Measurements from ENCODE around the gene RAB20.
"Not testable (repeated sequence)": the region's sequence is repeated elsewhere in the genome, so short reads cannot be mapped to it uniquely, and the experiment has no call there.

RAB20 gene

DNA sequence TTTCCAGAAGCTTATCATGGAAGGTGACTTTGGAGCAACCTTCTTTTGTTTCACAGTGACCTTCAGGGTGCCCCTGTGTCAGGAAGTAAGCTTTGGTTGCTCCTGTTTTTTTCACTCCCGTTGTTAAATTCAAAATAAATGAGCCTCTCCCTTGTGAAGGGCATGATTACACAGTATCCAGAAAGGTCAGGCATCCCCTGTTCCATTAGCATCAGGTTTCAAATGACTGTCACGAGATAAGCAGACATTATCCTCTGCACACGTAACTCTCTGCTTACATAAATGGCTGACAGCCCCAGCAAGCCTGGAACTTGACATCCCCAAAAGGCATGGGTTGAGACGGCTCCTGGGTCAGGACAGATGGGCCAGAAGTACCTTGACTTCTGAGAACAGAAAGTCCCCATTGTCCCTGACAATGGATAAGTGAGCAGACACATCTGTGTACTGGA lies 52.0 kb downstream of the RAB20 start:
- DNase-seq (ENCODE audit: low spot score), result no peak

DNA sequence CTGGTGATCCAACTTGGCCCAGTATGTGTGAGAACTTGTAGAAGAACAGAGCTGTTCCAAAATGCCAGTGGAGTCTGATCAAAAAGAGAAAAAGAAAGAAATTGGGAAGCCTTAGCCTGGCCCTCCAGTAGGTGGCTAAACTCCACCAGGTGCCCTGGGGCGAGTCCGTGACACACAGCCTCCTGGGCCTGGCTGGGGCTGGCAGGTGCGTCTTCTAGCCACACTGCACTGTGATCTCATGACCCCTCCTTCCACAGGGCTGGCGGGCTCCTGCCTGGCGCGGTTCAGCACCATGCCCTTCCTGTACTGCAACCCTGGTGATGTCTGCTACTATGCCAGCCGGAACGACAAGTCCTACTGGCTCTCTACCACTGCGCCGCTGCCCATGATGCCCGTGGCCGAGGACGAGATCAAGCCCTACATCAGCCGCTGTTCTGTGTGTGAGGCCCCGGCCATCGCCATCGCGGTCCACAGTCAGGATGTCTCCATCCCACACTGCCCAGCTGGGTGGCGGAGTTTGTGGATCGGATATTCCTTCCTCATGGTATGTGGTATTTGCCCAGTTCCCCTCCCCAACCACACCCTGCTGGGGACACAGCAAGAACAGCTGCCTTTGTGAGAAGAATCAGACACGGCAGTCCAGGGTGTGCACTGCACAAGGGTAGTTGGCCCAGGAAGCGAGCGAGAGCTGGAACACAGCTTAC lies 53.7 kb downstream of the RAB20 start:
- DNase-seq (ENCODE audit: low spot score), result no peak

DNA sequence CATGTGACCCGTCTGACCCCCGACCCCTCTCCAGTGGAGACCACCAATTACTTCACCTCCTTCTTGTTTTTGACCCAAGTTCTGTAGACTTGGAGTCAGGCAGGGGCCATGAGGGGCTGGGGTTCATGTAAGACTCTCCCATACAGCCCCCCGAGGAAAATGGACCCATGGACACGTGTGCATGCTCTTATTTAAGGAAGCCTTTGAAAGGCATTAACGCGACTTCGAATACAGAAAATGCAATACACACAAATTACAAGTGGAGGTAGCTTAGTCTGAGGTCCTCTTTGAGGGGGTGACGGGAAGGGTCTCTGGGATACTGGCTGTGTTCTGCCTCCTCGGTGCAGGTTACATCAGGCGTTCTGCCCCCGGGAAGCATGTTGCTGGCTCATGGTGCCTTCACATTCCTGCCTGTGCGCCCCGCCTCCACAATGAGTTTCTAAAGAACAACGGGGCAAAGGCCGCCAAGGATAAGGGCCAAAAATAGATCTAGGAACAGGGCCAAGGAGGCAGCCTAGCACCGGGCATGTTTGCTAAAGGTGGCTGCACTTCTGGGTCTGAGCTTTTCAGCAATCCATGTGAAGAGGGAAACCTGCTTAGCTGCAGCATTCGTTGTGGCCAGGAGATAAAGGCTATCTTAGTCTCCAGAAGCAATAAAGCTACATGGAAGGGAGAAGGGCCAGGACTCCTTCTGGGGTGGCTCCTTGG lies 54.5 kb downstream of the RAB20 start:
- DNase-seq (ENCODE audit: low spot score), result no peak

DNA sequence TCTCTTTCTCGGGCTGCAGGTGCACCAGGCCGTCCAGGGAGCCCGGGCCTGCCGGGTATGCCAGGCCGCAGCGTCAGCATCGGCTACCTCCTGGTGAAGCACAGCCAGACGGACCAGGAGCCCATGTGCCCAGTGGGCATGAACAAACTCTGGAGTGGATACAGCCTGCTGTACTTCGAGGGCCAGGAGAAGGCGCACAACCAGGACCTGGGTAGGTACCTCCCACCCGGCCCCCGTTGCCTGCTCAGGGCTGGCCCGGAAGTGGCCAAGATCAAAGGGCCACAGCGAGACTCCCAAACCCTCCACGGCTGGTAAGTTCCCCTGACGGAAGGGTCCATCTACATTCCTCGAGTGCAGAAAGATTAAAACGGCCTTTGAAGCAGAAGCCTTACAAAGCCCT lies 55.1 kb downstream of the RAB20 start:
- DNase-seq (ENCODE audit: low spot score), result no peak

DNA sequence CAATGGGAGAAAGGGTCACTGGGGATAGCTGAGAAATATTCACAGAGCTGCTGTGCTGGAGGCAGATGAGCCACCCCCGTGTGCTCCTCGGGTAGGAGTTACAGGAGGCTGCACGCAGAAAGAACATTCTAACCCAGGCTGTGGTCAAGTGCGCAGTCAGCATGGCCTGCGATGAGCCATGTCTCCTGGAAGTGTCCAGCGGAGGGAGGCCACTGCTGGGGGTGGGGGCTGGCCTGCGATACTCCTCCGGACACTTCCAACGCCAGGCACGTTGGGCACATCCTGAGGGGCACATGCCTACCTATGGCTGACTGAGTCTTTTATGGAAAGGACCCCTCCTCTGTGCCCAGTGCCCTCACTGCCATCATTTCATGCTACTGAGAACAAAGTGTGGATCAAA lies 55.9 kb downstream of the RAB20 start:
- no peak for DNase-seq (ENCODE audit: low spot score)

DNA sequence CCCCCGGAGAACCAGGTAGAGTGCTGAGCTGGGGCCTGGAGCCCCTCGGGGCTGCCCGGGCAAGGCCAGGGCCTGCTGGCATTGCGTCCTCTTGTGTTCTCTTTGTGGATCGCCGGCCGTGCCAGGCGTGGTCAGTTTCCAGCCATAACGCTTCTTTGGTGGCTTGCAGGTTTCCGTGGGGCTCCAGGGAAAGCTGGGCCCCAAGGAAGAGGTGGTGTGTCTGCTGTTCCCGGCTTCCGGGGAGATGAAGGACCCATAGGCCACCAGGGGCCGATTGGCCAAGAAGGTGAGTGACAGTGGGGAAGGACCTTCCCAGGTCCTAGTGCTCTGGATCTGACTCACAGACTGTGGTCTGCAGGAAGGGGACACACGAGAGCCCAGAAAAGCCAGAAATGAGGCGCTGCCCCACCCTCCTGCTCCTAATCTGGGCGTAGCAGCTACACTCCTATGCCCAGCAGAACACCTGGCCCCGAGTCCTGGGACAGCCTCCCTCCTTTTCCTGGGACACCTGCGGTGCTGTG lies 57.5 kb downstream of the RAB20 start:
- DNase-seq (ENCODE audit: low spot score), result no peak

DNA sequence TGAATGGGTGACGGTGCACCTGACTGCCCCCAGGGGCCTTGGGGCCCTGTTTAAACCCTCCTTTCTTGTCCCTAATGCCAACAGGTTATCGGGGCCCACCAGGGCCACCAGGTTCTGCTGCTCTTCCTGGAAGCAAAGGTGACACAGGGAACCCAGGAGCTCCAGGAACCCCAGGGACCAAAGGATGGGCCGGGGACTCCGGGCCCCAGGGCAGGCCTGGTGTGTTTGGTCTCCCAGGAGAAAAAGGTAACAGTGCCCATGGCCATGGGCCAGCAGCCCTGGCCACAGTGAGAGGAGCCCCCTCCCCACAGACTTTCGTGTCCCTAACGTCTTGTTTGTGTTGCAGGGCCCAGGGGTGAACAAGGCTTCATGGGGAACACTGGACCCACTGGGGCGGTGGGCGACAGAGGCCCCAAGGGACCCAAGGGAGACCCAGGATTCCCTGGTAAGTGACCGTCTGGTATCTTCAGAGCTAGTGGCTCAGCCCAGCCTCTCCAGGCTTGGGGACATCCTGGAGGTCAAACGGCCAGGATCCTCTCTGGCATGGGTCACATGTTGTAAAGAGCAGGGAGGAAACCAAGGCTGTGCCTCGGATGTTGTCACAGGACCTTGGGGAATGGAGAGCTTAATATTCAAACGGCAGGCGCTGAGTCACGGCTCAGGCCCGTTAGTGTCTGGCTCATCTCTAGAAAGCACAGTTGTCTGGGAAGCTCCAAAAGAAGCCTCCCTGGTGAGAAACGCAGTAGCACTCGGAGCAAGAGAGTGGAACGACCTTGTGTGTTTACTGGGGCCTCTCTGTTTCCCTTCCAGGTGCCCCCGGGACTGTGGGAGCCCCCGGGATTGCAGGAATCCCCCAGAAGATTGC lies 58.3 kb downstream of the RAB20 start:
- DNase-seq (ENCODE audit: low spot score), result no peak

DNA sequence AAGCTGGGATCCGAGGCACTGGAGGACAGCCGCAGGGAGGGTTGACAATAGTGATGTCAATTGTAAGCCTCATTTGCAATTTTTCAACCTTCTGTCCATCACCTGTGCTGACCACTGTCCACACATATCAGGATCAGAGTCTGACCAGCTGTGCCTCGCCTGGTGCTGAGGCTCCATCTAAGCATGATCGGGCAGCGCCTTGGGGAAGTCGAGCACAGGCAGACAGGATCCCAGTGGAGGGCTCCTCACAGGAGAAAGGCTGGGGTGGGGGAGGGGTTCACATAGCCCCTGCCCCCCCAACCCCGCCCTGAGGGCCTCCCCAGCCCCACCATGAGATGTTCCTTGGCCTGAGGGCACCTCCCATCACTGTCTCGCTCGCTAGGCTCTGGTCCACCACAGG lies 60.3 kb downstream of the RAB20 start:
- no peak for DNase-seq (ENCODE audit: low spot score)

DNA sequence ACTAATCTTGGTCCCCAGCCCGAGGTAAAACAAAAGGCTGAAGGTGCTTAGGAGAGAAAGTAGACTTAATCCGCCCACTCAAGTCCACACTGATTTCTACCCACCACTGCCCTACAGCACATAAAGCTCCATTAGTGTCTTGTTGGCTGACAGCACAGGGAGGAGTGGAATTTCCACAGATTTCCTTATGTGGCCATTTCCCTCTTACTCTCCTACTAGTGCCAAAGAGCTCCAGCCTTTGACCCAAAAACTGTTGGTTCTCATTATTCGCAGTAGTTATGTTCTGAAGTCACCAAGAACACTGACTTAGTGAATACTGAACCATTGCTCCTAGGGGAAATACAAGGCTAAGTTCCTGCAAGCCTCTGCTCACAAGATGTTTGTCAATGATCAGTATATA lies 61.2 kb downstream of the RAB20 start:
- DNase-seq (ENCODE audit: low spot score), result no peak

DNA sequence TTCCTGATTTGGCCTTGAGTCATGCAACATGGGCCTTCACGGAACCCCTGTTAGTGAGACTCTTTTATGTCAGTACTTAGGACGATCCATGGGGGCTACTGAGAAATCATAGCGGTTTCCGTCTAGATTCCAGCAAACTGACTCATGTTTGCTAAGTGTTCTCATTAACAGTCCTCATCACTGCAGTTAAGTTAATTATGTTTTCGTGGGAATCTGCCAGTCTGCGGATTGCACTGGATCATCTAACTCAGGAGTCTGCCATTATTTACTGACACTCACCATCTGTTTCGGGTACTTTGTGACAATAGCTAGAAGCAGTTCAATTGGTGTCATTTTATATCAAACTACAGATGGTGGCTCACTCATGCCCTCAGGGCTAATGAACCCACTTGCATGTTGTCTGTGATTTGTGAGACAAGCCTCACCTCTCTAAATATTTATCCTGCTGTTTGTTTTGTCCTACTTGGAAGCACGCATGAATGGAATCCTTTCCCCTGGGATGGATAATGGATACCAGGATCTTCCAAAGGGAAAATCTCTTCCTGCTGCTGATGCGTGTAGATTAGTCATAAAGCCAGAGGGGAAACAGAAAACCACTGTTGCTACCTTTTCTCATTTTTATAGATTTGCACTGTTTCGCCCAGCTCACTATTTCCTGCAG lies 61.8 kb downstream of the RAB20 start:
- no peak for DNase-seq (ENCODE audit: low spot score)

DNA sequence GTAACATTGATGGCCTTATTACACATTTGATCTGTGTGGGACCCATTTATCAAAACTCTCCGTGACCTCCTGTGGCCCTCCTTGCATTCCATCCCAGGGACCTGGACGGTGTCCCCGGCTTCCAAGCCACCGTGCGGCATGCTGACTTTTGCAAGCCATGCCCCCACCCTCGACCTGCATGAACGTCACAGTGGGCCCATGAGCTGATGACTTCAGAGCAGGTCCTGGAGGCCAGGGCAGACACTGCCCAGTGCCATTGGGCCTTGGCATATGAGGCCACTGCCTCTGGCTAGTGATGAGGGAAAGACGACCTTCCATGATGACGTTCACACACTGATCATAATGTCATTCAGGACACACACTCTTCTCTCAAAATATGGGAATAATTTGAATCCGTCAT lies 62.8 kb downstream of the RAB20 start:
- no peak for DNase-seq (ENCODE audit: low spot score)

DNA sequence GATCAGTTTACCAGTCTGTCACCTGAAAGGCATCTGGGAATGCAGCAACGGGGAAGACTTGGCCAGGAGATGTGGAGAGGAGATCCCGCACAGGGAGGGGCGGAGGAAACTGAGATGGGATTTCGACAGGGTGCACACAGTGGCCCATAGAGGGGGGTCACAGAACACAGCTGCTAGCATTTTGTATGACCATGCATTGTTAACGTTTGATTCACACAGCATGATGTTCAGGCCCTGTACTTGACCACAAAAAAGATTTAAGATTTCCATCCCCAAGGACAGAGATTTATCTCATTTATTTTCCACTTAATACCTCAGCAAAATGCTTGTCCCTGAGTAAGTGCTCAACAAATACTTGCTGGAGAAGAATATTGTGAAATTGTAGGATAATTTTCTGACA lies 63.2 kb downstream of the RAB20 start:
- DNase-seq (ENCODE audit: low spot score), result no peak

DNA sequence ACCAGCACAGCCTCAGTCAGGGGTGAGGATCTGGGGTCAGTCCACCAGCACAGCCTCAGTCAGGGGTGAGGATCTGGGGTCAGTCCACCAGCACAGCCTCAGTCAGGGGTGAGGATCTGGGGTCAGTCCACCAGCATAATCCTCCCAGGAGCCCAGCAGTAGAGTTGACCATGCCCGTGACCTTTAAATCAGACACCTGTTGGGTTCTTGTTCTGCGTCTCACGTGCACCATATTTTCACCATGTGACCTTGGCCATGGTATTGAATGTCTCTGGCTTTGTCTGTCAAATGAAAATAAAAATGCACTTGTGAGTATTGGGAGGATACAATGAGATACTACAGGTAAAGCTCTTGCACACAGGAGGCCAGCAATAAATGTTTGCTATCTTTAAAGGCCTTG lies 63.6 kb downstream of the RAB20 start:
- not testable (repeated sequence) for DNase-seq (ENCODE audit: low spot score)

DNA sequence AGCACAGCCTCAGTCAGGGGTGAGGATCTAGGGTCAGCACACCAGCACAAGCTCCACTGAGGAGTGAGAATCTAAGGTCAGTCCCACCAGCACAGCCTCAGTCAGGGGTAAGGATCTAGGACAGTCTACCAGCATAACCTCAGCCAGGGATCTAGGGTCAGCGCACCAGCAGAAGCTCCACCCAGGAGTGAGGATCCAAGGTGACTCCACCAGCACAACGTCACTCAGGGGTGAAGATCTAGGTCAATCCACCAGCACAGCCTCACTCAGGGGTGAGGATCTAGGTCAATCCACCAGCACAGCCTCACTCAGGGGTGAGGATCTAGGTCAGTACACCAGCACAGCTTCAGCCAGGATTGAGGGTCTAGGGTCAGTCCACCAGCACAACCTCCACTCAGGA lies 64.5 kb downstream of the RAB20 start:
- no peak for DNase-seq (ENCODE audit: low spot score)

DNA sequence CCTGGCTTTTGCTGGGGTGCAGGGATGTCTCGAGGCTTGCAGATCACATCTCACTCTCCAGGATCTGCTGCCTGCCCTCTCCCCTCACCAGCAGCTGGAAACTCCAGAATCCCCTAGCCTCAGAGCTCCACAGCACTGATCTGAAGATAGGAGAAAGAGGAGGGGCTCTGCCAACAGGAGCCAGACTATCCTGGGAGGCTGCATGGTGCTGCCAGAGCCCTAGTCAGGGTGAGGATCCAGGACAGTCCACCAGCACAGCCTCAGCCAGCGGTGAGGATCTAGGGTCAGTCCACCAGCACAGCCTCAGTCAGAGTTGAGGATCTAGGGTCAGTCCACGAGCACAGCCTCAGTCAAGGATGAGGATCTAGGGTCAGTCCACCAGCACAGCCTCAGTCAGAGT lies 65.2 kb downstream of the RAB20 start:
- DNase-seq (ENCODE audit: low spot score), result no peak

DNA sequence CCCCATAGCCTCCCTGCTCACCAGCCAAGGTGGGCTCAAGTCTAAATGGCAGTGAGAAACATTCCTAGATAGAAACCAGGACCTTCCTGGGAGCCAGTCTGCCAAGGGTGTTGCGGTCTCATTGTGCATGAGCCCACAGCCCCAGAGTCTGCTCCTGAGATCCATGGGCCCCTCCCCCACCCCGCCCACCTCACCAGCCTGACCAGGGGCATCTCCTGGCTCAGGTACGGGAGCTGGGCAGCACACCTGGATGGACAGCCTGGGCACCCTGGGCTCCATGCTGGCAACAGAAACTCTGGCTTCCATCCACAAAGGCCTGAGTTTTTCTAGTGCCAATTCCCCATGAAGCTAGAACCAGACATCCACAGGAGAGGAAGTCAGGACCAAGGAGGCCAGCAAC lies 65.6 kb downstream of the RAB20 start:
- DNase-seq (ENCODE audit: low spot score), result no peak

DNA sequence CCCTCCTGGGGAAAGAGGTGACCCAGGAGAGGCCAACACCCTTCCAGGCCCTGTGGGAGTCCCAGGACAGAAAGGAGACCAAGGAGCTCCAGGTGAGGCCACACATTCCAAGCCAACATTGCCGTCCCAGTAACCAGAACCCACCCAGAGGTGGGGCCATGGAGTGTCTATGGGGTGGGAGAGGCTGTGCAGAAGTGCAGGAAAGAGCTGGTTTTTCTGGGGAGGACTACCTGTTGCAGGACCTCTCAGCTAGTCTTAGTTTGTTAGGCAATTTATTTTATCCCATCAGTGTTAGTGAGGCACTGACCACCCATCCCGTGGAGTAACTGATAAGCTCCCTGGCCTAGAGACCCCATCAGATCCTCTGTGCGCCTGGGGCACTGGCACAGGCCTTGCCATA lies 66.1 kb downstream of the RAB20 start:
- DNase-seq (ENCODE audit: low spot score), result no peak

DNA sequence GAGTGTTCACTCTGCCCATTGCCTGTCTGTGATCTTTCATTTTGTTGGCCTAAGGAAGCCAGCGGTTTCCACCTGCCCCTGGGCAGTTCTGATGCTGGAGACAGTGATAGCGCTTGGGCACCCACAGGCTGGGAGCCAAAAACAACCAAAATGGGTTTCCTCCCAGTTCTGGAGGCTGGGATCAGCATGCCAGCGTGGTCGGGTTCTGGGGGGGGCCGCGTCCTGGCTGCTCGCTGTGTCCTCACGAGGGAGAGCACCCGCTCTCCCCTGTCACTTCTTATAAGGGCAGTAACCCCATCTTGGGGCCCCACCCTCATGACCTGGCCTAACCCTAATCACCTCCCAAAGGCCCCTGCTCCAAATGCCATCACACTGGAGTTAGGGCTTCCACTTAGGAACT lies 67.9 kb downstream of the RAB20 start:
- DNase-seq (ENCODE audit: low spot score), result no peak

DNA sequence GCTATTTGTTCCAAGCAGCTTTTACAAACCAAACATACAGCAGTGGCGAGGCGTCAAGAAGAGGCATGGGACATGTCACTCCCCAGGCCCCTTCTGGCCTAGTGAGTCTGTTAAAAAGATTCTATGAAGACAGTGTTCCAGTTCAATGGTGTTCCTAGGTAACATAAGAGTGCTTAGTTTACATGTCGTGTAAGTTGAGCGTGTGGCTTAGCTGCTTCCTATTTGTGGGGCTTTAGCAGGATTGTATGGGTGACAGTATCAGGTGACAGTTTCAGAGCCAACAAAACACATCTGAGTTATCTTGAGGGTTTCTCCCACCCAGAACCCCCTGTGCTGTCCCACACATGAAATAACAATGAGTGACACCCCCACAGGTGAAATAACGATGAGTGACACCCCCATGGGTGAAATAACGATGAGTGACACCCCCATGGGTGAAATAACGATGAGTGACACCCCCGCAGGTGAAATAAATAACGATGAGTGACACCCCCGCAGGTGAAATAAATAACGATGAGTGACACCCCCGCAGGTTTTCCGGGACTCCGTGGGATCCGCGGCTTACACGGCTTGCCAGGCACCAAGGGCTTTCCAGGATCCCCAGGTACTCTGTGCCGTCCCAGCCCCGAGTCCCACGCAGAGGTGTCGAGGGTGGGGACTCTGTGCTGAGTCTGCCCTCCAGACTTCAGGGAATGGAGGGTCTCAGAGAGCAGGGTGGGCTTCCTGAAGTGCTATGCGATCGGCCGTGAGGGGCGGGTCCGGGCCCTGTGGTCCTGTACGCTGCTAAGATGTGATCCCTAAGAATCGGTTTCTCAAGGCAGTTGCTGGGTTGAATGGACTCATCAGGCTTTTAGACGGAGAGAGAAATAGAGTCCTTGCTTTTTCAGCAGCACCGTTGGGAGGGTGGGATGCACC lies 68.6 kb downstream of the RAB20 start:
- no peak for DNase-seq (ENCODE audit: low spot score)

DNA sequence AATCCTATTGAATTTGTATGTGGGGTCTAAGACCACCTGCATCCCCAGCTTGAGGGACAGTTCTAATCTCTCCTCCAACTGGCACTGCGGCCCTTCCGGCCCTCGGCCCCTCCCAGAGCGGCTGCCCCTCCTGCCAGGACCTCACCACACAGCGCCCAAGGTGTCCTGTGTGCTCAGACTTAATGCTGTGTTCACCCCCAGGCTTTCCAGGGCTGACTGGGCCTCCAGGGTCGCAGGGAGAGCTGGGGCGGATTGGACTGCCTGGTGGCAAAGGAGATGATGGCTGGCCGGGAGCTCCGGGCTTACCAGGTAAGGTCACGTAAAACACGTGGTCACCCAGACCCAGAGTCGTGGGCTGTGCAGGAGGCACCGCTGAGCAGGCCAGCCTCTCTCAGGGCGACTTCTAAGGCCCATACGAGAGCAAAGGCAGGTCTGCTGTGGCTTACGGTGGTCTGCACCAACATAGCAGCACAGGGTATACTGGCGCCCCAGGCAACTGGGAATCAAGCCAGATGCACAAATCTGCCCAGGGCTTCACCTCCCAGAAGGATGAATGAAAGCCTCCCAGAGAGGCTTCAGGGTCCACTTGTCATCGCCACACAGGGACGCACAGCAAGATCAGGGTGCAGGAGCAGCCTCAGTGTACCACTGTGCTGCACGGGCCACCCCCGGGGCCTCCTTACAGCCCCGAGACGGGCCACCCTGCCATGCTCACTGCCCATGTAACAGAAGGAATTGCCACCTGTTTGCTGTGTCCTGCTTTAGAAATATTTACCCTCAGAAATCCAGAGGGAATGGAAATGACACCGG lies 69.4 kb downstream of the RAB20 start:
- DNase-seq (ENCODE audit: low spot score), result no peak

All from left forelimb (tissue), 1 donor.